Caco-2 (cell line): ENCODE results near the gene FLT4. TPM values are rescaled to one million over a fixed set of nuclear protein-coding genes. Genes with fewer than 3 reads are reported as not detected.

Experiments used
- BruUV-seq: library from RNA; stranded (reverse); fragments of 400-500 nt; replicated peaks from 2 replicates; lab custom pipeline; 2021; lab: Mats Ljungman, UMichigan
- CTCF ChIA-PET: fragments of 300-600 bp; sonication (Branson Sonifier 250); formaldehyde crosslinking; loops from one replicate; lab custom pipeline; 2022; ENCODE audit warnings: antibody characterized with exemption; lab: Charles Lee
- POLR2A ChIA-PET: fragments of 300-600 bp; sonication (Branson Sonifier 250); formaldehyde crosslinking; loops from one replicate; lab custom pipeline; 2022; ENCODE audit warnings: antibody characterized with exemption; lab: Charles Lee
- DNase-seq, 2 experiments: peaks; one replicate each; pipeline versions ENCODE4 v3.0.0 to v3.0.0-alpha.2; 2020 to 2022
- H3K27me3 ChIP-seq: replicated peaks from 2 replicates; pipeline ENCODE4 v1.6.0; 2011; ENCODE audit warnings: low read length; ENCODE audit not compliant: control insufficient read depth, insufficient read depth
- H3K36me3 ChIP-seq: 2 replicates; pipeline ENCODE4 v1.5.1; 2011; ENCODE audit warnings: low read length; ENCODE audit not compliant: control insufficient read depth, insufficient read depth
- H3K4me1 ChIP-seq: fragments of 250-450 bp; sonication (Bioruptor Pico); 2 replicates; pipeline ENCODE4 v1.5.1; 2020; ENCODE audit warnings: mild to moderate bottlenecking
- H3K4me3 ChIP-seq: 2 replicates; pipeline ENCODE4 v1.5.1; 2011; ENCODE audit warnings: low read depth, mild to moderate bottlenecking, control low read depth, low read length
- H3K9me3 ChIP-seq: fragments of 250-450 bp; sonication (Bioruptor Pico); 2 replicates; pipeline ENCODE4 v1.5.1; 2020; ENCODE audit warnings: mild to moderate bottlenecking, moderate library complexity
- H3K27ac Mint-ChIP-seq: one replicate; pipeline ENCODE4 v1.8.0; 2022; ENCODE audit warnings: mixed read lengths; ENCODE audit not compliant: unreplicated experiment
- H3K27me3 Mint-ChIP-seq: one replicate; pipeline ENCODE4 v1.8.0; 2022; ENCODE audit warnings: mixed read lengths; ENCODE audit not compliant: insufficient read depth, unreplicated experiment
- H3K36me3 Mint-ChIP-seq: one replicate; pipeline ENCODE4 v1.8.0; 2022; ENCODE audit warnings: mild to moderate bottlenecking, mixed read lengths; ENCODE audit not compliant: insufficient read depth, unreplicated experiment
- H3K4me1 Mint-ChIP-seq: one replicate; pipeline ENCODE4 v1.8.0; 2022; ENCODE audit warnings: low read depth, mixed read lengths; ENCODE audit not compliant: unreplicated experiment
- H3K4me3 Mint-ChIP-seq: one replicate; pipeline ENCODE4 v1.8.0; 2022; ENCODE audit warnings: mild to moderate bottlenecking, moderate library complexity, mixed read lengths; ENCODE audit not compliant: unreplicated experiment
- H3K9me3 Mint-ChIP-seq: one replicate; pipeline ENCODE4 v1.8.0; 2022; ENCODE audit warnings: mixed read lengths; ENCODE audit not compliant: unreplicated experiment
- intact Hi-C: fragments of 100-400 bp; cut with micrococcal nuclease; formaldehyde crosslinking; loops from one replicate; pipeline ENCODE4 v1.10.0; 2022; ENCODE audit not compliant: unreplicated experiment
- total RNA-seq: library from RNA; stranded (reverse); gene quantifications from 2 replicates; pipeline ENCODE4 v1.2.3, GENCODE V29; 2022
- TF ChIP-seq, protein P1 (sequence below), 2 experiments: fragments of 200-600 bp in 1 of 2; IDR thresholded peaks; 1 replicate in 1 of 2; 2 replicates in 1 of 2; pipeline versions ENCODE4 v1.5.1 to v1.8.0; 2011 to 2022; ENCODE audit warnings: antibody characterized with exemption in 1 of 2, control low read depth in 1 of 2, inconsistent platforms in 1 of 2, low read depth in 1 of 2, low read length in 1 of 2, mild to moderate bottlenecking in 1 of 2, moderate library complexity in 1 of 2; ENCODE audit not compliant: insufficient read depth in 1 of 2, severe bottlenecking in 1 of 2, unreplicated experiment in 1 of 2

Gene FLT4
- total RNA-seq, 1 experiment from 2014 or later: not detected

DNA sequence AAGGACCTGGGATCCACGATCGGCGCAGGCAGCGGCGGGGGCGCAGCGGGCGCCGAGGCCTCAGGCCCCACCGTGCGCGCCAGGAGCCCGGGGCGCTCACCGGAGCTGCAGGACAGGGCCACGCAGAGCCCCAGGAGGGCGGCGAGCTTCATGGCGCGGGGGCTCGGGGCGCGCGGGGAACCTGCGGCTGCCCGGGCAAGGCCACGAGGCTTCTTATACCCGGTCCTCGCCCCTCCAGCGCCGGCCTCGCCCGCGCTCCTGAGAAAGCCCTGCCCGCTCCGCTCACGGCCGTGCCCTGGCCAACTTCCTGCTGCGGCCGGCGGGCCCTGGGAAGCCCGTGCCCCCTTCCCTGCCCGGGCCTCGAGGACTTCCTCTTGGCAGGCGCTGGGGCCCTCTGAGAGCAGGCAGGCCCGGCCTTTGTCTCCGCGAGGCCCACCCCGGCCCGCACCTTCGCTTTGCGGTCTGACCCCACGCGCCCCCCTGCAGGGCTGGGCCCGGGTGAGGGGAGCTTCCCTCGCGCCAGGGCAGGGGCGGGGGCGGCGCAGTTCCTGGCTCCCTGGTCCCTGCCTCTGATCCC, 58.0 kb downstream of the FLT4 start, which contains the start of gene SCGB3A1:
Gene SCGB3A1, minus strand, starts transcription at position 189 of the 577 bp plus-strand sequence. Its CDS starts 37 bp downstream, at position 152.
- ChIA-PET POLR2A (no interaction called here), CTCF (no interaction called here)
- no peaks in the 10 kb centered on the region for H3K36me3 Mint-ChIP-seq
- DNase-seq: no peak
- Histone ChIP-seq H3K4me1 (no peaks in the 10 kb centered on the region), H3K4me3 (no peak within 1 kb of the TSS), H3K9me3 (no peaks in the 10 kb centered on the region), H3K36me3 (no peaks in the 10 kb centered on the region), H3K27me3 (no peaks in the 10 kb centered on the region; the same call in 1 of the 2 replicates)
- H3K9me3 Mint-ChIP-seq: no peaks in the 10 kb centered on the region
- no peaks in the 10 kb centered on the region for H3K4me1 Mint-ChIP-seq
- H3K27me3 Mint-ChIP-seq: peaks cover 5% of the 10 kb centered on the region
- no TSS peak for BruUV-seq
- no peak within 1 kb of the TSS for H3K4me3 Mint-ChIP-seq
- H3K27ac Mint-ChIP-seq: no peak within 1 kb of the TSS
- TF ChIP-seq, protein P1, sequence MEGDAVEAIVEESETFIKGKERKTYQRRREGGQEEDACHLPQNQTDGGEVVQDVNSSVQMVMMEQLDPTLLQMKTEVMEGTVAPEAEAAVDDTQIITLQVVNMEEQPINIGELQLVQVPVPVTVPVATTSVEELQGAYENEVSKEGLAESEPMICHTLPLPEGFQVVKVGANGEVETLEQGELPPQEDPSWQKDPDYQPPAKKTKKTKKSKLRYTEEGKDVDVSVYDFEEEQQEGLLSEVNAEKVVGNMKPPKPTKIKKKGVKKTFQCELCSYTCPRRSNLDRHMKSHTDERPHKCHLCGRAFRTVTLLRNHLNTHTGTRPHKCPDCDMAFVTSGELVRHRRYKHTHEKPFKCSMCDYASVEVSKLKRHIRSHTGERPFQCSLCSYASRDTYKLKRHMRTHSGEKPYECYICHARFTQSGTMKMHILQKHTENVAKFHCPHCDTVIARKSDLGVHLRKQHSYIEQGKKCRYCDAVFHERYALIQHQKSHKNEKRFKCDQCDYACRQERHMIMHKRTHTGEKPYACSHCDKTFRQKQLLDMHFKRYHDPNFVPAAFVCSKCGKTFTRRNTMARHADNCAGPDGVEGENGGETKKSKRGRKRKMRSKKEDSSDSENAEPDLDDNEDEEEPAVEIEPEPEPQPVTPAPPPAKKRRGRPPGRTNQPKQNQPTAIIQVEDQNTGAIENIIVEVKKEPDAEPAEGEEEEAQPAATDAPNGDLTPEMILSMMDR (IDR thresholded peaks at IDR 0.05; ENCODE audit: insufficient read depth in 1 of 2, low read depth in 1 of 2, low read length in 1 of 2, severe bottlenecking in 1 of 2, unreplicated experiment in 1 of 2): no peak
- intact Hi-C loops: no loop called here

DNA sequence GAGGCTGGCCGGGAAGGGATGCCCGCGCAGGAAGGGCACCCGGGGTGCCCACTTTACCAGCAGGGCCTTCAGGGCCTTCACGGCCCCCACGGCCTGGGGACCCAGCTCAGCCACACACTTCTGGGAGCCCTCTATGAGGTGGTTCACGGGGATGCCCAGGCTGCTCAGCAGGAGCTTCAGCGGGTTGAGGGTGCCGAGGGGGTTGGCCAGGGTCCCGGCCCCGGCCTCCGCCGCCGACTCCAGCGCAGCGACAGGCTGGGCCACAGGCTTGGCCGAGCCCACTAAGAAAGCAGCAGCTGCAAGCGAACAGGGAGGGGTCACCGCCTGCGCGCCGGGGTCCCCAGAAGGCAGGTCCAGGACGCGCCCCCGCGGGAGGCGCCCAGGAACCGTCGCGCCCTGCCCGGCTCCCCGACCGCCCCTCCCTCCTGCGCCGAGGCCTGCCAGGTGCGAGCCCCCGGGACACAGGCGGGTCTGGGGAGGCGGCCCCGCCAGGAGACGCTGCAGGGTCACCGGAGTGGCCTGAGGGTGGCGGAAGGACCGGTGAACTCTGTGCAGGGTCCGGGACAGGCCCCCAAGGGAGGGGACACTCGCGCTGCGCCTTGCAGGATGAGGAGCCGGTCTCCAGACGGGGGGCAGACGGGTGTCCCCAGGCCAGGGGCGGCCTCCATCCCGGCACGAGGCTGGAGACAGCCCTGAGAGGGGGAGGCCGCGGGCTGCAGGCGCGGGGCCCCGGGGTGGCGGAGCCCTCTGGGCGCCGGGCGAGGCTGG, 58.7 kb downstream of the FLT4 start:
- H3K4me3 Mint-ChIP-seq: no peak overlapping the region
- Histone ChIP-seq H3K4me1 (no peaks in the 10 kb centered on the region), H3K27me3 (no peaks in the 10 kb centered on the region; the same call in 1 of the 2 replicates), H3K4me3 (no peak overlapping the region), H3K36me3 (no peaks in the 10 kb centered on the region), H3K9me3 (no peaks in the 10 kb centered on the region)
- H3K36me3 Mint-ChIP-seq: no peaks in the 10 kb centered on the region
- no peaks in the 10 kb centered on the region for H3K9me3 Mint-ChIP-seq
- TF ChIP-seq, protein P1 (IDR thresholded peaks at IDR 0.05; ENCODE audit: insufficient read depth in 1 of 2, low read depth in 1 of 2, low read length in 1 of 2, severe bottlenecking in 1 of 2, unreplicated experiment in 1 of 2): no peak
- intact Hi-C loops: no loop called here
- H3K4me1 Mint-ChIP-seq: no peaks in the 10 kb centered on the region
- H3K27me3 Mint-ChIP-seq: peaks cover 5% of the 10 kb centered on the region
- ChIA-PET CTCF (no interaction called here), POLR2A (no interaction called here)
- no peak for DNase-seq
- H3K27ac Mint-ChIP-seq: no peak overlapping the region
- no TSS peak for BruUV-seq

GRCh38 chr5:180589771-180590542, 59.4 kb downstream of the FLT4 start:
- no peak for DNase-seq
- intact Hi-C loops: no loop called here
- Mint-ChIP-seq H3K4me1 (no peaks in the 10 kb centered on the region), H3K36me3 (no peaks in the 10 kb centered on the region), H3K27me3 (peaks cover 5% of the 10 kb centered on the region), H3K9me3 (no peaks in the 10 kb centered on the region), H3K27ac (no peak overlapping the region), H3K4me3 (no peak overlapping the region)
- H3K36me3 ChIP-seq: no peaks in the 10 kb centered on the region
- H3K4me3 ChIP-seq: no peak overlapping the region
- ChIA-PET CTCF (no interaction called here), POLR2A (no interaction called here)
- no peaks in the 10 kb centered on the region for H3K4me1 ChIP-seq
- no TSS peak for BruUV-seq
- TF ChIP-seq, protein P1 (IDR thresholded peaks at IDR 0.05; ENCODE audit: insufficient read depth in 1 of 2, low read depth in 1 of 2, low read length in 1 of 2, severe bottlenecking in 1 of 2, unreplicated experiment in 1 of 2): no peak
- no peaks in the 10 kb centered on the region for H3K9me3 ChIP-seq
- no peaks in the 10 kb centered on the region; the same call in 1 of the 2 replicates for H3K27me3 ChIP-seq
